Neural cell (in vitro differentiated cells): Measurements from ENCODE around the gene PLA2G4B. TPM values are rescaled to one million over a fixed set of nuclear protein-coding genes. Genes with fewer than 3 reads are reported as not detected.

ENCODE experiments used
- H2AFZ ChIP-seq: fragments of 200-600, 300-800 bp; sonication (generic), shearing (Covaris generic); 2 replicates; pipeline ENCODE4 v1.6.0; 2014; ENCODE audit warnings: low read depth, mild to moderate bottlenecking, antibody characterized with exemption, low read length, moderate library complexity
- H3F3A ChIP-seq: fragments of 200-600 bp; shearing (Covaris generic); 2 replicates; pipeline ENCODE4 v1.6.1; 2016; ENCODE audit warnings: mild to moderate bottlenecking, moderate library complexity, mixed read lengths, antibody characterized with exemption, low read length; ENCODE audit not compliant: insufficient read depth, poor library complexity, severe bottlenecking
- H3K27ac ChIP-seq: fragments of 200-600, 300-800 bp; sonication (generic), shearing (Covaris generic); 2 replicates; pipeline ENCODE4 v1.5.1; 2014; ENCODE audit warnings: mild to moderate bottlenecking, low read length, moderate library complexity
- H3K27me3 ChIP-seq: fragments of 300-800, 200-600 bp; sonication (generic), shearing (Covaris generic); 2 replicates; pipeline ENCODE4 v1.6.0; 2014; ENCODE audit warnings: mild to moderate bottlenecking, low read depth, low read length, moderate library complexity; ENCODE audit not compliant: insufficient read depth
- H3K36me3 ChIP-seq: fragments of 300-800, 200-600 bp; sonication (generic), shearing (Covaris generic); 2 replicates; pipeline ENCODE4 v1.5.1; 2014; ENCODE audit warnings: mild to moderate bottlenecking, antibody characterized with exemption, low read length, moderate library complexity; ENCODE audit not compliant: insufficient read depth
- H3K4me2 ChIP-seq: fragments of 300-800, 200-600 bp; sonication (generic), shearing (Covaris generic); 2 replicates; pipeline ENCODE4 v1.6.0; 2014; ENCODE audit warnings: mild to moderate bottlenecking, low read length
- H3K4me3 ChIP-seq: fragments of 300-800, 200-600 bp; sonication (generic), shearing (Covaris generic); 2 replicates; pipeline ENCODE4 v1.5.1; 2014; ENCODE audit warnings: mild to moderate bottlenecking, low read length, moderate library complexity
- H3K79me2 ChIP-seq: fragments of 200-600 bp; shearing (Covaris generic); replicated peaks from 2 replicates; pipeline ENCODE4 v1.6.0; 2014; ENCODE audit warnings: mild to moderate bottlenecking, low read length, moderate library complexity; ENCODE audit not compliant: insufficient read depth
- H3K9ac ChIP-seq: fragments of 300-800, 200-600 bp; sonication (generic), shearing (Covaris generic); 2 replicates; pipeline ENCODE4 v1.6.1; 2016; ENCODE audit warnings: mild to moderate bottlenecking, low read length, mixed read lengths
- H3K9me2 ChIP-seq: fragments of 200-600 bp; shearing (Covaris generic); 2 replicates; pipeline ENCODE4 v1.6.1; 2016; ENCODE audit warnings: mild to moderate bottlenecking, low read length, mixed read lengths; ENCODE audit not compliant: insufficient read depth
- H3K9me3 ChIP-seq: fragments of 200-600, 300-800 bp; sonication (generic), shearing (Covaris generic); 2 replicates; pipeline ENCODE4 v1.6.1; 2016; ENCODE audit warnings: mild to moderate bottlenecking, mixed run types, low read length, moderate library complexity, mixed read lengths
- H4K20me1 ChIP-seq: fragments of 200-600 bp; shearing (Covaris generic); 2 replicates; pipeline ENCODE4 v1.6.1; 2016; ENCODE audit warnings: mild to moderate bottlenecking, mixed run types; ENCODE audit not compliant: insufficient read depth
- CTCF ChIP-seq: fragments of 450-650 bp; IDR thresholded peaks from 2 replicates; pipeline ENCODE4 v1.5.1; 2014; ENCODE audit warnings: antibody characterized with exemption, mild to moderate bottlenecking, moderate library complexity; ENCODE audit not compliant: poor library complexity, severe bottlenecking
- EP300 ChIP-seq: fragments of 450-650 bp; conservative IDR thresholded peaks from 2 replicates; pipeline ENCODE4 v1.6.1; 2014; ENCODE audit warnings: antibody characterized with exemption, mild to moderate bottlenecking, moderate library complexity; ENCODE audit not compliant: poor library complexity, severe bottlenecking
- EZH2 ChIP-seq: fragments of 200-600, 300-800 bp; shearing (Covaris generic), sonication (generic); IDR thresholded peaks from 2 replicates; pipeline ENCODE4 v1.6.1; 2014; ENCODE audit warnings: antibody characterized with exemption, low read length, borderline replicate concordance, mild to moderate bottlenecking; ENCODE audit not compliant: insufficient read depth, poor library complexity, severe bottlenecking
- MXI1 ChIP-seq: fragments of 450-650 bp; conservative IDR thresholded peaks from 2 replicates; pipeline ENCODE4 v1.6.1; 2014; ENCODE audit warnings: antibody characterized with exemption, mild to moderate bottlenecking; ENCODE audit not compliant: poor library complexity, severe bottlenecking
- POLR2AphosphoS5 ChIP-seq: IDR thresholded peaks from 2 replicates; pipeline ENCODE4 v1.6.1; 2012
- RAD21 ChIP-seq: fragments of 450-650 bp; conservative IDR thresholded peaks from 2 replicates; pipeline ENCODE4 v1.6.1; 2014; ENCODE audit warnings: antibody characterized with exemption, mild to moderate bottlenecking, moderate library complexity
- REST ChIP-seq: IDR thresholded peaks from 2 replicates; pipeline ENCODE4 v1.6.1; 2012; ENCODE audit warnings: borderline replicate concordance
- SMC3 ChIP-seq: fragments of 450-650 bp; conservative IDR thresholded peaks from 2 replicates; pipeline ENCODE4 v1.6.1; 2014; ENCODE audit warnings: antibody characterized with exemption, mild to moderate bottlenecking, moderate library complexity; ENCODE audit not compliant: poor library complexity
- TAF1 ChIP-seq: IDR thresholded peaks from 2 replicates; pipeline ENCODE4 v1.6.1; 2012; ENCODE audit warnings: low read depth
- polyA plus RNA-seq: library from polyadenylated mRNA; depleted of rRNA; stranded (reverse); fragments of >200 nt; gene quantifications from 2 replicates; pipeline ENCODE4 v1.2.3, GENCODE V29; 2014

The PLA2G4B gene
- polyA plus RNA-seq, 1 donor from 2014 or later, result 11.3 TPM

GRCh38 chr15:41789662-41790061 lies 49.0 kb upstream of the PLA2G4B start:
- TF ChIP-seq SMC3 (no peak), EP300 (no peak), REST (no peak), POLR2AphosphoS5 (no peak), MXI1 (no peak), EZH2 (no peak), CTCF (no peak), TAF1 (no peak)
- no peaks in the 10 kb centered on the region for H3K9me3 ChIP-seq
- H3K27me3 ChIP-seq, result no peaks in the 10 kb centered on the region
- no peak overlapping the region for H2AFZ ChIP-seq
- H4K20me1 ChIP-seq, result no peaks in the 10 kb centered on the region
- no peak overlapping the region for H3K4me2 ChIP-seq
- no peak overlapping the region for H3K4me3 ChIP-seq
- H3K36me3 ChIP-seq, result no peaks in the 10 kb centered on the region
- H3F3A ChIP-seq, result no peaks in the 10 kb centered on the region
- H3K27ac ChIP-seq, result no peak overlapping the region
- no peaks in the 10 kb centered on the region for H3K9me2 ChIP-seq
- H3K79me2 ChIP-seq, result peaks cover 9% of the 10 kb centered on the region
- H3K9ac ChIP-seq, result no peak overlapping the region

DNA sequence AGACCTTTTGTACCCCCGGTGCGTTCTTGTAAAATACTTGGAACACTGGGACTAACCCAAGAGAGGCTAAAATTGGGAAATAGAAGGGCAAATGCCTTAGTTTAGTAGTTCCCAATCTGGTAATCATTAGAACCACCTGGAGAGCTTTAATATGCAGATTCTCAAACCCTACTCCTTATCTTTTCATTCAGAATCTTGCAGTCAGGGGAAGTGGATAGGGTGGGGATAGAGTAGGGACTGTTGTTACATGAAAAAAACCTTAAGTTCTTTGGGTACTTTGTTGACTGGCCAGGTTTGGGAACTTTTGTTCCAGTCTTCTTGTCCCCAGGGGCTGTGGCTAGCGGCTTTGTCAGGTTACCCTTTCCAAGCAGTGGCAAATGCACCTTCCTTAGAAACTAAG lies 48.5 kb upstream of the PLA2G4B start:
- Histone ChIP-seq H3K9ac (no peak overlapping the region), H4K20me1 (no peaks in the 10 kb centered on the region), H3F3A (no peaks in the 10 kb centered on the region), H3K27me3 (no peaks in the 10 kb centered on the region), H3K9me2 (no peaks in the 10 kb centered on the region), H3K9me3 (no peaks in the 10 kb centered on the region), H3K27ac (no peak overlapping the region), H3K36me3 (no peaks in the 10 kb centered on the region), H3K4me2 (no peak overlapping the region), H3K79me2 (peaks cover 7% of the 10 kb centered on the region), H3K4me3 (no peak overlapping the region), H2AFZ (no peak overlapping the region)
- TF ChIP-seq REST (no peak), POLR2AphosphoS5 (no peak), SMC3 (no peak), CTCF (no peak), MXI1 (no peak), EP300 (no peak), EZH2 (no peak), RAD21 (no peak), TAF1 (no peak)
